ENCODE results near the gene PID1. TPM values are rescaled to one million over a fixed set of nuclear protein-coding genes. Genes with fewer than 3 reads are reported as not detected.

PID1 gene
- total and polyA plus RNA-seq, 2 donors (not counting 1 experiment from before 2014, with no cell fraction given): 0.10 TPM; not detected in 1

GRCh38 chr2:229001196-229001595 lies 269.9 kb downstream of the PID1 start:
- no peaks in the 10 kb centered on the region for H3K27me3 ChIP-seq (replicated peaks in 1 of 4; ENCODE audit: control extremely low read depth in 1 of 4, control insufficient read depth in 3 of 4, insufficient read depth in 4 of 4, low read length in 3 of 4)
- H4K20me1 ChIP-seq (ENCODE audit: control insufficient read depth, insufficient read depth, low read length, poor library complexity, severe bottlenecking): no peaks in the 10 kb centered on the region
- WGBS (ENCODE audit: insufficient coverage): no CpG with 5 or more reads among the region's 1 CpG
- Mint-ChIP-seq H3K9me3 (ENCODE audit: insufficient read depth) (peaks cover 21% of the 10 kb centered on the region), H3K27ac (no peak overlapping the region), H3K4me3 (no peak overlapping the region), H3K27me3 (no peaks in the 10 kb centered on the region), H3K4me1 (no peaks in the 10 kb centered on the region)
- H3K9me3 ChIP-seq (ENCODE audit: control extremely low read depth in 1 of 3, control insufficient read depth in 2 of 3, insufficient read depth in 1 of 3, low read length in 2 of 3): peaks cover 0 to 8% (median 6%) of the 10 kb centered on the region in 3 donors
- ATAC-seq (ENCODE audit: low read depth): no peak
- no peak overlapping the region for H3K4me3 ChIP-seq (ENCODE audit: control extremely low read depth in 1 of 5, extremely low read depth in 1 of 5, insufficient read depth in 1 of 5, low read depth in 2 of 5, low read length in 4 of 5)
- POLR2A ChIA-PET: no interaction called here
- no peaks in the 10 kb centered on the region for H3K36me3 ChIP-seq (replicated peaks in 1 of 2; ENCODE audit: control extremely low read depth in 1 of 2, control insufficient read depth in 1 of 2, extremely low read depth in 1 of 2, insufficient read depth in 2 of 2, low read length in 1 of 2)
- no peak overlapping the region for H3K27ac ChIP-seq (ENCODE audit: low read length in 2 of 2)
- H3K4me1 ChIP-seq (ENCODE audit: control insufficient read depth in 2 of 2, insufficient read depth in 2 of 2, low read length in 2 of 2): no peaks in the 10 kb centered on the region
- CTCF ChIA-PET: no interaction called here
- no peak for DNase-seq
- no peak overlapping the region for H3K4me2 ChIP-seq (replicated peaks; ENCODE audit: low read depth, low read length, poor library complexity, severe bottlenecking)
- H3K79me2 ChIP-seq (ENCODE audit: control insufficient read depth, insufficient read depth, low read length): no peaks in the 10 kb centered on the region
- intact Hi-C loops (cut with micrococcal nuclease): no loop called here
- H2AFZ ChIP-seq (ENCODE audit: insufficient read depth, low read depth, low read length, poor library complexity, severe bottlenecking): no peak overlapping the region
- H3K9ac ChIP-seq (ENCODE audit: low read length): no peak overlapping the region
- TF ChIP-seq EZH2 (IDR thresholded peaks at IDR 0.05; ENCODE audit: borderline replicate concordance, insufficient read depth, low read depth, low read length, poor library complexity, severe bottlenecking) (no peak), CTCF (IDR thresholded peaks at IDR 0.05) (no peak)

- ChIA-PET POLR2A (no interaction called here), CTCF (no interaction called here)
- Histone ChIP-seq H3K9ac (ENCODE audit: low read length) (no peak overlapping the region), H4K20me1 (ENCODE audit: control insufficient read depth, insufficient read depth, low read length, poor library complexity, severe bottlenecking) (no peaks in the 10 kb centered on the region), H3K4me1 (ENCODE audit: control insufficient read depth in 2 of 2, insufficient read depth in 2 of 2, low read length in 2 of 2) (no peaks in the 10 kb centered on the region), H2AFZ (ENCODE audit: insufficient read depth, low read depth, low read length, poor library complexity, severe bottlenecking) (no peak overlapping the region), H3K36me3 (replicated peaks in 1 of 2; ENCODE audit: control extremely low read depth in 1 of 2, control insufficient read depth in 1 of 2, extremely low read depth in 1 of 2, insufficient read depth in 2 of 2, low read length in 1 of 2) (no peaks in the 10 kb centered on the region), H3K4me3 (ENCODE audit: control extremely low read depth in 1 of 5, extremely low read depth in 1 of 5, insufficient read depth in 1 of 5, low read depth in 2 of 5, low read length in 4 of 5) (no peak overlapping the region), H3K9me3 (ENCODE audit: control extremely low read depth in 1 of 3, control insufficient read depth in 2 of 3, insufficient read depth in 1 of 3, low read length in 2 of 3) (peaks cover 0 to 8% (median 6%) of the 10 kb centered on the region in 3 donors), H3K27me3 (replicated peaks in 1 of 4; ENCODE audit: control extremely low read depth in 1 of 4, control insufficient read depth in 3 of 4, insufficient read depth in 4 of 4, low read length in 3 of 4) (no peaks in the 10 kb centered on the region), H3K79me2 (ENCODE audit: control insufficient read depth, insufficient read depth, low read length) (no peaks in the 10 kb centered on the region), H3K4me2 (replicated peaks; ENCODE audit: low read depth, low read length, poor library complexity, severe bottlenecking) (no peak overlapping the region), H3K27ac (ENCODE audit: low read length in 2 of 2) (no peak overlapping the region)
- DNase-seq (no peak), ATAC-seq (ENCODE audit: low read depth) (no peak)
- H3K27me3 Mint-ChIP-seq: no peaks in the 10 kb centered on the region
- intact Hi-C loops (cut with micrococcal nuclease): no loop called here
- no CpG with 5 or more reads among the region's 1 CpG for WGBS (ENCODE audit: insufficient coverage)
- peaks cover 22% of the 10 kb centered on the region for H3K9me3 Mint-ChIP-seq (ENCODE audit: insufficient read depth)
- no peaks in the 10 kb centered on the region for H3K4me1 Mint-ChIP-seq
- no peak for TF ChIP-seq CTCF (IDR thresholded peaks at IDR 0.05)
- H3K4me3 Mint-ChIP-seq: no peak overlapping the region
- H3K27ac Mint-ChIP-seq: no peak overlapping the region
These were observed 271.8 kb downstream of the PID1 start for GRCh38 chr2:228999326-228999725.
